NB4 (cell line): ENCODE data around the gene TMED10.

Experiments
- DNase-seq: peaks from one replicate; pipeline ENCODE4 v3.0.0; 2010; ENCODE audit warnings: low read depth
- H3K4me3 ChIP-seq: one replicate; pipeline ENCODE4 v1.5.1; 2011; ENCODE audit warnings: mild to moderate bottlenecking, low read depth, low read length, moderate library complexity
- CTCF ChIP-seq: IDR thresholded peaks from one replicate; pipeline ENCODE4 v1.5.1; 2012; ENCODE audit warnings: low read depth, low read length
- MAX ChIP-seq: IDR thresholded peaks from 2 replicates; pipeline ENCODE4 v1.6.1; 2011; ENCODE audit warnings: low read depth, low read length
- MYC ChIP-seq: IDR thresholded peaks from 2 replicates; pipeline ENCODE4 v1.6.1; 2011; ENCODE audit warnings: low read depth, low read length
- POLR2A ChIP-seq: IDR thresholded peaks from 2 replicates; pipeline ENCODE4 v1.6.1; 2011; ENCODE audit warnings: mild to moderate bottlenecking; ENCODE audit not compliant: insufficient read length; ENCODE audit errors: extremely low read depth

The TMED10 gene

GRCh38 chr14:75158843-75159614 lies 17.4 kb downstream of the TMED10 start:
- no peak overlapping the region for H3K4me3 ChIP-seq
- no peak for DNase-seq
- TF ChIP-seq POLR2A (no peak), MAX (no peak), CTCF (no peak), MYC (no peak)

- no peak overlapping the region for H3K4me3 ChIP-seq
- TF ChIP-seq MYC (no peak), CTCF (no peak), MAX (no peak), POLR2A (no peak)
- DNase-seq, result no peak
Observed at GRCh38 chr14:75156901-75157300, 19.5 kb downstream of the TMED10 start.

- no peak for DNase-seq
- TF ChIP-seq POLR2A (no peak), MAX (no peak), MYC (no peak), CTCF (no peak)
- no peak overlapping the region for H3K4me3 ChIP-seq
Observed at GRCh38 chr14:75156111-75156510, 20.3 kb downstream of the TMED10 start.

- DNase-seq, result no peak
- no peak overlapping the region for H3K4me3 ChIP-seq
- TF ChIP-seq CTCF, result no peak
- TF ChIP-seq POLR2A, result no peak
- TF ChIP-seq MAX, result no peak
- no peak for TF ChIP-seq MYC
Observed at GRCh38 chr14:75155169-75155568, 21.2 kb downstream of the TMED10 start.

- TF ChIP-seq MYC, result no peak
- no peak for TF ChIP-seq CTCF
- no peak for TF ChIP-seq POLR2A
- no peak for TF ChIP-seq MAX
- no peak for DNase-seq
Observed at GRCh38 chr14:75153295-75153694, 23.1 kb downstream of the TMED10 start.

More at GRCh38 chr14:75153295-75153694, 23.1 kb downstream of the TMED10 start:
- no peak overlapping the region for H3K4me3 ChIP-seq
